A549 treated with AZD9567 at 1 μM for 4 hours (cell line): ENCODE measurements around the gene IFT43. TPM values are rescaled to one million over a fixed set of nuclear protein-coding genes. Genes with fewer than 3 reads are reported as not detected.

Source experiments
- total RNA-seq: library from RNA; stranded (reverse); fragments of 200-300 nt; extraction: Qiagen RNA extraction; gene quantifications from 5 replicates; pipeline ENCODE4 v1.2.3, GENCODE V29; 2022; ENCODE audit not compliant: insufficient read depth

The IFT43 gene
- total RNA-seq = 38.3 to 39.8 TPM (median 38.8 TPM) in 5 replicates

DNA sequence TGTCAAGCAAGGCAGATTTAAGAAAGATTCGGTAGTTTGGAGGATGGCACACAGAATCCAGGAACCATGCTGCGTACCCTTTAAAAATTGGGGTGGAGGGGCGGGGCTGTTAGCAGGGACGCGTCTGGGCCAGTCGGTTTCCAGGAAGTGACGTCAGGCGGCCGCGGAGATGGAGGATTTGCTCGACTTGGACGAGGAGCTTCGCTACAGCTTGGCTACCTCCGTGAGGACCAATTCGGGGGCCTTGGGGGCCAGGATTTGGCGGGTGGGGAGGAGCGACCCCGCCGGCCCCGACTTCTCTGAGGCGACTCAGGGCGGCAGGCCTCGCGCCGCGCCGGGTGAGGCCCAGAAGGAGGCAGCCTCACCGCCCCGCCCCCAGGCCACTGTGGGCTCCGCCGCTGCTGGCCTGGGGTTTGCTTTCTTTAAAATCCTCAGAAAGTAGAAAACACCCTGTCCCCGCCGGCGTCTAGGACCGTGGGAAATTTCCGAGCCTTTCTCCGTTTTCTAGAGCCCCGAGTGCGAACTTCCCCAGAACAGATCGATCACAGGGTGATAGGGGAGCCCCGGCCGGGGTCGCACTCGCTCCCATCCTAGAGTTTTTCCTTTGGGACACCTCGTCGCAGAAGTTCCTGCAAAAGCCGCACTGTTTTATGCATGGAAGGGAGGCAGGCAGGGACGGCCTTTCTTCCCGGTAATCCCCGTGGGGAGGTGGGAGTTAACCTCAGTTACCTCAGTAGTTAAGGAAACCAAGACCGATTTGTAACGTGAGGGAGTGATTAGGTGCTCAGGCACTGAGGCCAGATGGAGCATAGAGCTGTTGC is at the start of gene IFT43:
Gene IFT43 (plus strand): TSS at position 146 of the 821 bp plus-strand sequence. CDS start 24 bp downstream, at position 170.

DNA sequence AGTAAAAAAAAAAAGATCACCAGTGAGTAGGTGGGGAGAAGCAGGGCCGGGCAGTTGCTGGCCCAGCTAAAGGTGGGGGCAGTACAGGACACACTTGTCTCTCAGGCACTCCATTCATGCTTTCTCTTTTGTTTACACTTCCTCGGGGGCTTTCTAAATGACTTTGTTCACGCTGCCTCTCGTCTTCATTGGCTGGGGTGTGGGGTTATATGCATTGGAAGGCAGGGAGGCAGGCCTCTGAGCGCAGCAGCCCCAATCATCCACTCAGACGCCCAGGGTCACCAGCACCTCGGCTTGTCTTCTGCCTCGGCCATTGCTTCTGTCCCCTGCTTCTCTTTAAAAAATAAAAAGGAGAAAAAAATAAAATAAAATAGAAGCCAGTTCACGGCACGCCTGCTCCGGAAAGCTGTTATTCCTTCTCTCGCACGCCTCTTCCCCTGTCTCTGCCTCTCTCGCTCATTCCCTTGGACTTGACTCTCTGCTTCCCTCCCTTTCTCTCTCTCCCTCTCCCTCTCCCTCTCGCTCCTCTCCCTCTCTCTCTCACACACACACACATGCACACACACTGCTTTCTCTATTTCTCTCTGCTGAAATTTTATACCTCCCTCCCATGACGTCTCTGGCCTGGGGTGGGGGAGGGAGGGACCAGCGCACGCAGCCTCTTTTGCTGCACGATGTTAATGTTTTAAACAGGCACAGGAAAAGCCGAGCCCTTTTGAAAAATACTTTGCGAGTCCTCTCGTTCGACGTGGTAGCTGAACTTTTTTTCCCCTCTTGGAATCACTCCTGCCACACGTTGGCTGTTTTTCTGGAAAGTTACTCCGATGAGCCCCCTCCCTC is 3.9 kb upstream of the IFT43 start, which contains the start of gene TGFB3:
Gene TGFB3 (minus strand): TSS at position 570 of the 840 bp plus-strand sequence. CDS start 1,102 bp downstream, outside the sequence.

Other genes with a start within 250 kb of the IFT43 start
- gene TGFB3, start 3.8 kb upstream of the IFT43 start, total RNA-seq = 0.45 to 1.4 TPM (median 0.57 TPM) in 4 of 5 replicates, not detected in the other
- gene GPATCH2L, start 166.2 kb downstream of the IFT43 start, total RNA-seq = 18.9 to 25.1 TPM (median 23.7 TPM) in 5 replicates